ENCODE measurements around the gene TNNI2.

GRCh38 chr11:1866226-1866625 lies 27.4 kb downstream of the TNNI2 start:
- TF ChIP-seq POLR2A (IDR thresholded peaks at IDR 0.05) (no peak), CTCF (IDR thresholded peaks at IDR 0.05) (no peak), POLR2AphosphoS5 (IDR thresholded peaks at IDR 0.05) (no peak)

All from suprapubic skin (tissue), 4 donors.